ENCODE measurements around the gene RAI1. TPM values are rescaled to one million over a fixed set of nuclear protein-coding genes. Genes with fewer than 3 reads are reported as not detected.

RAI1 gene
- total and polyA plus RNA-seq, 10 of the 15 experiments (the other 5 are each of a cell fraction or from before 2014, with no cell fraction given), result 0.66 to 37.7 (median 6.0) TPM

DNA sequence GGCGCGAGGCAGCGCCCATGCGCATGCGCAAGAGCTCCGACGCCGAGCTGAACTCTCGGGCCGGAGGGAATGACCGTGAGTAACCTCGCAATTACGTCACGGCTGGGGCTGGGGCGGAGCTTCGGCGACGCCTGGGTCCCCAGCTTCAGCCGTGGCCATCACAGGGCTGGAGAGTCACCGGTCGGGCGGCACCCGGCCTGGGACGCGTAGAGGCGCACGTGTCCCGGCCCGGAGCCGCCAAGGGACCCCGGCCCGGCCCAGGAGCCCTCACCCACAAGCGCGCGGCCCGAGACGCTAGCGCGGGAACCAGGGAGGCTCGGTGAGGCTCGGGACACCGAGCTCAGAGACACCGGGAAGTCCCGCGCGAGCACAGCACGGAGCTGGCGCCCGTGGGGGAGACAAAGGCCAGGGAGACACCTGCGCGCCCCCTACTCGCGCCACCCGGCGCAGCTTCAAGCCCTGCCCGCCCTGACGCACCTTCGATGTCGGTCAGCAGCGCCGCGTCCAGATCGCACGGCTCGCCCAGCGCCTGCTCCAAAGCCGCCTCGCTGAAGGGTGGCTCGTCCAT, 155.1 kb downstream of the RAI1 start:
- DNase-seq (ENCODE audit: low read depth, low spot score), result peak; percentile 85
- H3K9me3 ChIP-seq (replicated peaks; ENCODE audit: control insufficient read depth, insufficient read depth, low read length), result no peaks in the 10 kb centered on the region
- peak overlapping the region; percentile 79 for H3K4me3 ChIP-seq
- H3K36me3 ChIP-seq (ENCODE audit: control insufficient read depth in 2 of 2, insufficient read depth in 2 of 2, low read length in 1 of 2), result no peaks in the 10 kb centered on the region
- peaks cover 15% of the 10 kb centered on the region for H3K79me2 ChIP-seq (ENCODE audit: control insufficient read depth, insufficient read depth, low read length)
- peak overlapping the region; percentile 79 for H2AFZ ChIP-seq (ENCODE audit: control insufficient read depth, low read depth, low read length)
- intact Hi-C loops (cut with micrococcal nuclease; ENCODE audit: unreplicated experiment), result loop anchor here (5.0 to 10.0 kb wide), 2 partner anchors 144 to 852 kb away; no protein-coding TSS in a partner anchor
- POLR2A ChIA-PET, result interaction anchor here (0.6 to 8.0 kb wide), 14 partner anchors 9 to 153 kb away, joined by 3 to 163 read pairs (median 4); partner anchors contain the start of genes DRC3 and TOM1L2
- H3K27ac ChIP-seq (ENCODE audit: control insufficient read depth, insufficient read depth), result peak overlapping the region; percentile 78
- no peaks in the 10 kb centered on the region for H3K27me3 ChIP-seq (replicated peaks in 1 of 2; ENCODE audit: control insufficient read depth in 2 of 2, insufficient read depth in 2 of 2, low read length in 1 of 2)
- SMC1A ChIA-PET (ENCODE audit: uncharacterized antibody, unreplicated experiment), result interaction anchor here (0.9 to 6.2 kb wide), 10 partner anchors 9 to 154 kb away, joined by 3 to 46 read pairs (median 5); no protein-coding TSS in a partner anchor
- in situ Hi-C loops (cut with MboI), result no loop called here
- FAIRE-seq, result peak; percentile 80
- peak; percentile 70 for ATAC-seq
- RAD21 ChIA-PET (ENCODE audit: unreplicated experiment), result interaction anchor here (0.7 to 7.0 kb wide), 19 partner anchors 9 to 197 kb away, joined by 3 to 105 read pairs (median 4); no protein-coding TSS in a partner anchor
- BruUV-seq (replicated peaks), result no TSS peak
- no peaks in the 10 kb centered on the region for H4K20me1 ChIP-seq (ENCODE audit: control insufficient read depth, insufficient read depth)
- CTCF ChIA-PET, result interaction anchor here (0.6 to 2.2 kb wide), 12 partner anchors 13 to 154 kb away, joined by 3 to 11 read pairs (median 4); no protein-coding TSS in a partner anchor
- under 1% methylated on average over 65 of the region's 69 CpGs for whole genome bisulfite sequencing (ENCODE audit: insufficient coverage, insufficient replicate concordance, low lambda C conversion rate, missing lambda C conversion rate)
- peak overlapping the region; percentile 99 for H3K4me2 ChIP-seq (ENCODE audit: control insufficient read depth, insufficient read depth)
- peaks cover 50% of the 10 kb centered on the region for H3K4me1 ChIP-seq (ENCODE audit: control insufficient read depth, insufficient read depth, low read length)
- H3K9ac ChIP-seq (ENCODE audit: control insufficient read depth, insufficient read depth, low read length), result peak overlapping the region; percentile 79
- TF ChIP-seq CEBPB (IDR thresholded peaks at IDR 0.05; ENCODE audit: borderline replicate concordance in 1 of 2, low read depth in 2 of 2, low read length in 2 of 2), result no peak; a peak in 1 of 4 replicates
- TF ChIP-seq SIN3A (IDR thresholded peaks at IDR 0.05; ENCODE audit: low read depth, low read length), result 0 out of 2 replicates have a peak, but pooled peaks have one; percentile 60
- peak; percentile 87 for TF ChIP-seq CREB1 (IDR thresholded peaks at IDR 0.05; ENCODE audit: low read depth)
- TF ChIP-seq, protein P1, sequence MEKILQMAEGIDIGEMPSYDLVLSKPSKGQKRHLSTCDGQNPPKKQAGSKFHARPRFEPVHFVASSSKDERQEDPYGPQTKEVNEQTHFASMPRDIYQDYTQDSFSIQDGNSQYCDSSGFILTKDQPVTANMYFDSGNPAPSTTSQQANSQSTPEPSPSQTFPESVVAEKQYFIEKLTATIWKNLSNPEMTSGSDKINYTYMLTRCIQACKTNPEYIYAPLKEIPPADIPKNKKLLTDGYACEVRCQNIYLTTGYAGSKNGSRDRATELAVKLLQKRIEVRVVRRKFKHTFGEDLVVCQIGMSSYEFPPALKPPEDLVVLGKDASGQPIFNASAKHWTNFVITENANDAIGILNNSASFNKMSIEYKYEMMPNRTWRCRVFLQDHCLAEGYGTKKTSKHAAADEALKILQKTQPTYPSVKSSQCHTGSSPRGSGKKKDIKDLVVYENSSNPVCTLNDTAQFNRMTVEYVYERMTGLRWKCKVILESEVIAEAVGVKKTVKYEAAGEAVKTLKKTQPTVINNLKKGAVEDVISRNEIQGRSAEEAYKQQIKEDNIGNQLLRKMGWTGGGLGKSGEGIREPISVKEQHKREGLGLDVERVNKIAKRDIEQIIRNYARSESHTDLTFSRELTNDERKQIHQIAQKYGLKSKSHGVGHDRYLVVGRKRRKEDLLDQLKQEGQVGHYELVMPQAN (conservative IDR thresholded peaks at IDR 0.05), result peak; percentile 79
- TF ChIP-seq DPF2 (IDR thresholded peaks at IDR 0.05), result peak; percentile 85; the same call in 1 of the 2 replicates
- peak; percentile 97 for TF ChIP-seq SMARCA5 (IDR thresholded peaks at IDR 0.05)
- TF ChIP-seq NFIC (IDR thresholded peaks at IDR 0.05; ENCODE audit: low read depth, low read length), result no peak
- TF ChIP-seq ZNF384 (IDR thresholded peaks at IDR 0.05; ENCODE audit: borderline replicate concordance, low read depth, low read length), result no peak
- TF ChIP-seq TCF3 (IDR thresholded peaks at IDR 0.05; ENCODE audit: borderline replicate concordance, insufficient read depth, low read depth, low read length), result 0 out of 2 replicates have a peak, but pooled peaks have one; percentile 63
- no peak for TF ChIP-seq NFXL1 (IDR thresholded peaks at IDR 0.05; ENCODE audit: borderline replicate concordance)
- no peak for TF ChIP-seq EP300 (IDR thresholded peaks at IDR 0.05; ENCODE audit: borderline replicate concordance in 1 of 2, control insufficient read depth in 1 of 2, low read depth in 2 of 2, low read length in 2 of 2)
- TF ChIP-seq POLR2A (IDR thresholded peaks at IDR 0.05; ENCODE audit: low read depth, low read length), result peak; percentile 98
- TF ChIP-seq RFX5 (IDR thresholded peaks at IDR 0.05; ENCODE audit: low read depth, low read length), result peak; percentile 49; the same call in 1 of the 2 replicates
- TF ChIP-seq NR2F1 (conservative IDR thresholded peaks at IDR 0.05), result peak; percentile 52
- TF ChIP-seq KLF5 (IDR thresholded peaks at IDR 0.05; ENCODE audit: partially characterized antibody), result peak; percentile 69
- TF ChIP-seq SUZ12 (IDR thresholded peaks at IDR 0.05; ENCODE audit: unreplicated experiment), result no peak
- TF ChIP-seq SIX5 (IDR thresholded peaks at IDR 0.05; ENCODE audit: low read depth, low read length, severe bottlenecking), result no peak
- TF ChIP-seq JUND (IDR thresholded peaks at IDR 0.05; ENCODE audit: low read depth, low read length), result peak; percentile 54; the same call in 1 of the 2 replicates
- no peak for TF ChIP-seq PRDM15 (CRISPR knock-in tag; IDR thresholded peaks at IDR 0.05)
